ENCODE data around the gene MTURN. TPM values are rescaled to one million over a fixed set of nuclear protein-coding genes. Genes with fewer than 3 reads are reported as not detected.

The MTURN gene
- total RNA-seq, 1 donor from 2014 or later: 24.2 TPM

- H3K27me3 Mint-ChIP-seq (ENCODE audit: low read depth): peaks cover 3% of the 10 kb centered on the region
- H3K4me1 Mint-ChIP-seq: peaks cover 47% of the 10 kb centered on the region
- DNase-seq (ENCODE audit: low spot score in 2 of 2, unreplicated experiment in 2 of 2): no peak
- no peaks in the 10 kb centered on the region for H3K9me3 Mint-ChIP-seq
- H3K36me3 Mint-ChIP-seq: no peaks in the 10 kb centered on the region
- H3K27ac Mint-ChIP-seq: peak overlapping the region; percentile 71
- TF ChIP-seq CTCF (IDR thresholded peaks at IDR 0.05; ENCODE audit: unreplicated experiment): no peak
- no peak overlapping the region for H3K4me3 Mint-ChIP-seq
Observed at GRCh38 chr7:30166155-30166840, 31.5 kb downstream of the MTURN start.

- peaks cover 47% of the 10 kb centered on the region for H3K4me1 Mint-ChIP-seq
- H3K4me3 Mint-ChIP-seq: no peak overlapping the region
- no peaks in the 10 kb centered on the region for H3K36me3 Mint-ChIP-seq
- H3K27me3 Mint-ChIP-seq (ENCODE audit: low read depth): peaks cover 3% of the 10 kb centered on the region
- no peak for DNase-seq (ENCODE audit: low spot score in 2 of 2, unreplicated experiment in 2 of 2)
- H3K27ac Mint-ChIP-seq: peak overlapping the region; percentile 71
- TF ChIP-seq CTCF (IDR thresholded peaks at IDR 0.05; ENCODE audit: unreplicated experiment): no peak
- no peaks in the 10 kb centered on the region for H3K9me3 Mint-ChIP-seq
Observed at GRCh38 chr7:30166841-30167235, 32.1 kb downstream of the MTURN start.

- Mint-ChIP-seq H3K4me1 (peaks cover 41% of the 10 kb centered on the region), H3K36me3 (no peaks in the 10 kb centered on the region), H3K27ac (no peak overlapping the region), H3K4me3 (no peak overlapping the region), H3K27me3 (ENCODE audit: low read depth) (peaks cover 3% of the 10 kb centered on the region), H3K9me3 (no peaks in the 10 kb centered on the region)
- no peak for DNase-seq (ENCODE audit: low spot score in 2 of 2, unreplicated experiment in 2 of 2)
- no peak for TF ChIP-seq CTCF (IDR thresholded peaks at IDR 0.05; ENCODE audit: unreplicated experiment)
Observed at GRCh38 chr7:30167901-30168300, 33.1 kb downstream of the MTURN start.

GRCh38 chr7:30168835-30169573, 34.2 kb downstream of the MTURN start:
- Mint-ChIP-seq H3K36me3 (no peaks in the 10 kb centered on the region), H3K4me3 (no peak overlapping the region), H3K27me3 (ENCODE audit: low read depth) (peaks cover 3% of the 10 kb centered on the region), H3K4me1 (peaks cover 43% of the 10 kb centered on the region), H3K9me3 (no peaks in the 10 kb centered on the region), H3K27ac (no peak overlapping the region)
- no peak for DNase-seq (ENCODE audit: low spot score in 2 of 2, unreplicated experiment in 2 of 2)
- TF ChIP-seq CTCF (IDR thresholded peaks at IDR 0.05; ENCODE audit: unreplicated experiment): no peak

GRCh38 chr7:30169579-30169978, 34.8 kb downstream of the MTURN start:
- H3K4me3 Mint-ChIP-seq: no peak overlapping the region
- TF ChIP-seq CTCF (IDR thresholded peaks at IDR 0.05; ENCODE audit: unreplicated experiment): no peak
- no peaks in the 10 kb centered on the region for H3K36me3 Mint-ChIP-seq
- H3K27me3 Mint-ChIP-seq (ENCODE audit: low read depth): peaks cover 3% of the 10 kb centered on the region
- no peaks in the 10 kb centered on the region for H3K9me3 Mint-ChIP-seq
- peaks cover 44% of the 10 kb centered on the region for H3K4me1 Mint-ChIP-seq
- H3K27ac Mint-ChIP-seq: no peak overlapping the region
- DNase-seq (ENCODE audit: low spot score in 2 of 2, unreplicated experiment in 2 of 2): no peak

Measured in mesothelial cell of epicardium (in vitro differentiated cells).